Epithelial cell of esophagus (primary cell): ENCODE results near the gene TIGAR.

Experiments used
- DNase-seq: peaks from one replicate; pipeline ENCODE4 v3.0.0; 2010; ENCODE audit warnings: low read depth
- H3K4me3 ChIP-seq: 2 replicates; pipeline ENCODE4 v1.5.1; 2011; ENCODE audit warnings: mild to moderate bottlenecking, low read length, control low read depth
- CTCF ChIP-seq: IDR thresholded peaks from 2 replicates; pipeline ENCODE4 v1.5.1; 2011; ENCODE audit warnings: low read depth, mild to moderate bottlenecking, low read length, control low read depth, inconsistent platforms; ENCODE audit not compliant: insufficient read depth; ENCODE audit errors: missing control alignments

TIGAR gene

GRCh38 chr12:4278329-4279197 lies 42.5 kb upstream of the TIGAR start:
- TF ChIP-seq CTCF, result no peak
- DNase-seq, result no peak
- no peak overlapping the region for H3K4me3 ChIP-seq

- H3K4me3 ChIP-seq, result no peak overlapping the region
- no peak for TF ChIP-seq CTCF
- DNase-seq, result no peak
Observed at GRCh38 chr12:4279198-4279690, 41.8 kb upstream of the TIGAR start.

- DNase-seq, result no peak
- TF ChIP-seq CTCF, result no peak
- H3K4me3 ChIP-seq, result no peak overlapping the region
Observed at GRCh38 chr12:4280351-4281163, 40.5 kb upstream of the TIGAR start.

- H3K4me3 ChIP-seq, result no peak overlapping the region
- no peak for TF ChIP-seq CTCF
- no peak for DNase-seq
Observed at GRCh38 chr12:4281173-4281654, 39.8 kb upstream of the TIGAR start.

- TF ChIP-seq CTCF, result no peak
- no peak overlapping the region for H3K4me3 ChIP-seq
- DNase-seq, result no peak
Observed at GRCh38 chr12:4282103-4282891, 38.7 kb upstream of the TIGAR start.

- DNase-seq, result no peak
- no peak overlapping the region for H3K4me3 ChIP-seq
- no peak for TF ChIP-seq CTCF
Observed at GRCh38 chr12:4282892-4283511, 38.0 kb upstream of the TIGAR start.
